Activated T-cell treated with anti-CD3 and anti-CD28 coated beads, Interleukin-2, amount 50 U/mL, for 48 hours (primary cell): Measurements from ENCODE around the gene SDK1.

Experiments
- DNase-seq, 2 experiments: peaks; one replicate each; pipeline ENCODE4 v3.0.0-alpha.2; 2020

The SDK1 gene

GRCh38 chr7:3965794-3966395 lies 664.8 kb downstream of the SDK1 start:
- DNase-seq, result no peak

DNA sequence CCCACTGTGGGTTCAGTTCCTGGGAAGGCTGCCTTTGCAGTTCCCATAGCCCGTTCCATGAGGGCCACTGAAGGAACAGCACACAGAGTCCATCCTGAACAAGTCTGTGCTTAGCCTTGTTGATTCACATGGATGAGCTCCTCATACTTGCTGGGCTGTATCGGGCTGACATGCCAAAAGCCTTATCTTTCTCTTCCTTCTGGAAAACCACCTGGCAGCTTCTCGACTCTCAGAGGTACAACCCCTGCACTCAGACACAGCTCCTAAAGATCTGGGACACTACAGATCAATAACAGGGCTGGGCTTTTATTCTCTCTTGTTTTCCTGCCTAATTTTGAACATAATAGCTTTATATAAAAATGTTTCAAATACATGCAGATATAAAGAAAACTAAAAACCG lies 667.2 kb downstream of the SDK1 start:
- DNase-seq, result no peak

- no peak for DNase-seq
Measured at GRCh38 chr7:3969286-3969685, 668.2 kb downstream of the SDK1 start.

- no peak for DNase-seq
Measured at GRCh38 chr7:3971323-3971722, 670.3 kb downstream of the SDK1 start.

GRCh38 chr7:3973264-3973663 lies 672.2 kb downstream of the SDK1 start:
- no peak for DNase-seq

DNA sequence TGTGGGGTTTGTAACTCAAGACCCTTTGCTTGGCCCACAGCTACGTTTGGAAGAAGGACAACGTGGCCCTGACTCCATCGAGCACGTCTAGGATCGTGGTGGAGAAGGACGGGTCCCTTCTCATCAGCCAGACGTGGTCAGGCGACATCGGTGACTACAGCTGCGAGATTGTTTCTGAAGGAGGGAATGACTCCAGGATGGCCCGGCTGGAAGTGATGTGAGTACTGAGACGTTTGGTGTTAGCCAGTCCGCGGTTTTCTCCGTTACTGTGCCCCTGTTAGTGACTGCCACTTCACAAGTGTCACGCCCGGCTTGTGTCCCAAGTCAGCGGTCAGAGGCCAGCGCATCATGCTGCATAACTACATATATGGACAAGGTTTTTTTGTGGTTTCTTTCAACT lies 673.3 kb downstream of the SDK1 start:
- no peak for DNase-seq

- DNase-seq, result no peak
Measured at GRCh38 chr7:3975371-3975770, 674.3 kb downstream of the SDK1 start.

- DNase-seq, result no peak
Measured at GRCh38 chr7:3977391-3977790, 676.3 kb downstream of the SDK1 start.

DNA sequence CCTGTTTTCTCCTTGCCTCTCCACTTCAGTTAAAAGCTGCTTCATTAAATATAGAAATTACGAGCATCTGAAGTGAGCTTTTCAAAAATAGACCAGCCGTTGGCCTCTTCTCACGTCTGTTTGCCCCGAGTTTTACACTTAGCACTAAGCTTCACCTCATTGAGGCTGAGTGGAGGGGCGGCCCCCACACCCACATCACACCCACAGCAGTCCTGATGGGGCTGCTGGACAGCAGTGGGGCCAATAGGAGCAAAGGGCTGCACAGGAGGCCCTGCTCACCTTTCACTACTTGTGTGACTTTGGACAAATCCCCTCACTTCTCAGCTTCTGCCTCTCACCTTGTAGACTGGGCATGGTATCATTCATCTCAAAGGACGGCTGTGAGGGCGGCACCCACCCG lies 677.8 kb downstream of the SDK1 start:
- no peak for DNase-seq

DNA sequence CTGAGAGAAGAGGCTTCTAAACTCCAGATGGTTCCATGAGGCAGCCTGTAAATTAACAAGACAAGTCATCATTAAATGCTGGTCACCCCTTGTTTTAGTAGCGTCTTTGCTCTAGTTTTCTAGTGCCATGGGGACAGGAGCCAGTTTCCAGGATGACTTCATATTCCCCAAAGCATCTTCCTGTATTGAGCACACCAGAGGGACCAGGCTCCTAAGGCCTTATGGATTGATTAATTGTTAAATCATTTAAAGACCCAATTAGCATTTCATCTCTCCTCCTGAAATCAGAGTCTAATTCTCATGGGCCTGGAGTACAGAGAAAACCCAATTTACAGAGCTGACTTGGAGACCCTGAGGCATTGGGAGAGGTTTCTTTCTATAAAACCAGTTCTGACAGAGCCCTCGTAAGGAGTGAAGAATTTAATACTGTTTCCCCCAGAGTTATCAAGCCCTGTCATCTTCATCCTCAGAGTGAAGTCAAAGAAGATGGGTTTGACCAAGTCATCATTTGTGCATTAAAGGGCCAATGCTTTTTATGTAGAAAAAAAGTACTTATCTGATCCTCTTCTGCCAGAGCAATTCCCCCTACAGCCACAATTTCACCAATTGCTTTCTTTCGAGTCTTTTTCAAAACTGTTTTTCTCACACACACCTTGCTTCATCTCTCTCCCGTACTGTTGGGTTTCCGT lies 678.7 kb downstream of the SDK1 start:
- no peak for DNase-seq

DNA sequence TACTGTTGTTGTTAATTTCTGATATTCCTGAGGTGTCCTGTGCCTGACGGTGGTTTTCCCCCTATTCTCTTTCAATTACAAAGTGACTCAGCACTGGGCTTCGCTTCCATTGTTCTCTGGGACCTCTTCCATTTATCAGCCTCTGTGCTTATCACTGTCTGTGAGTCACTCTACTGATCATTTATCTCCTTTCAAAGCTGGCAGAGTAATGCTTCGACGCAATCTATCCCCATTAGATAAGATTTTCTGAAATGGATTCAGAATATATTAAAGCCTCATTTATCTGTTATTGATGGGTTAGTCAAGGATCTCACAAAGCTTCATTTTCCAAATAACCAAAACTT lies 679.2 kb downstream of the SDK1 start:
- DNase-seq, result no peak

GRCh38 chr7:3981281-3981680 lies 680.2 kb downstream of the SDK1 start:
- no peak for DNase-seq

DNA sequence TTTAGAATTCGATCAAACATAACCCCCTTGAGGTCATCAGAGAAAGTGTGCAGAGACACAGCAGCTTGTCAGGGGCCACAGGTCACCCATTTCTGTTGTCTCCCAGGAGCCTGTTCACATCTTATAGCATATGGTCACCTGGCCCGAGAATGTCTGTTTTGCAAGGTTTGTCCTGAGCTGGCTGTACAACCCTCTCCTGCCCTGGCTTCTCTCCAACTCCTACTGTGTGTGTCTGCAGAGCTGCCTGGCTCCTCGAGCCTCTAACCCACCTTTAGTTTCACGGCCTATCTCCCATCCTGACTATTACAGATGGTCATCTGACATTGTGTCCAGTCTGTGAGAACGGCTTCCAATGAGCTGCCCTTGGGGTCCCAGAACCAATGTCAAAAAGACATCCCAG lies 683.4 kb downstream of the SDK1 start:
- DNase-seq, result no peak

DNA sequence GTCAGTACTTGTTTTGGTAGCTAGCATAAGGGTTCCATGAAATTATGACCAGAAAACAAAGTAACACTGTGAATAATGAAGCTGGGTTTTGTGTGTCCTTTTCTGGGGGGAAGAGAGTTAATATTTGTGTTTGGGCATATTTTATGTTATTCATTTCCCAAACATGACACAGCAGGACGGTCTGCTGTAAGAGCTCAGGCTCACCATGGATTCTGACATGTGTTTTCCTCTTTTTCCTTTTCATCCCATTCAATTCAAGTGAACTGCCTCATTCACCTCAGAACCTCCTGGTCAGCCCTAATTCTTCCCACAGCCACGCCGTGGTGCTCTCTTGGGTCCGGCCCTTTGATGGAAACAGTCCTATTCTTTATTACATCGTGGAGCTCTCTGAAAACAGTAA lies 685.9 kb downstream of the SDK1 start:
- no peak for DNase-seq

- DNase-seq, result no peak
Measured at GRCh38 chr7:3987426-3987927, 686.4 kb downstream of the SDK1 start.

GRCh38 chr7:3989723-3990122 lies 688.7 kb downstream of the SDK1 start:
- no peak for DNase-seq

- DNase-seq, result no peak
Measured at GRCh38 chr7:3991731-3992231, 690.7 kb downstream of the SDK1 start.

- DNase-seq, result no peak
Measured at GRCh38 chr7:3992841-3993240, 691.8 kb downstream of the SDK1 start.

DNA sequence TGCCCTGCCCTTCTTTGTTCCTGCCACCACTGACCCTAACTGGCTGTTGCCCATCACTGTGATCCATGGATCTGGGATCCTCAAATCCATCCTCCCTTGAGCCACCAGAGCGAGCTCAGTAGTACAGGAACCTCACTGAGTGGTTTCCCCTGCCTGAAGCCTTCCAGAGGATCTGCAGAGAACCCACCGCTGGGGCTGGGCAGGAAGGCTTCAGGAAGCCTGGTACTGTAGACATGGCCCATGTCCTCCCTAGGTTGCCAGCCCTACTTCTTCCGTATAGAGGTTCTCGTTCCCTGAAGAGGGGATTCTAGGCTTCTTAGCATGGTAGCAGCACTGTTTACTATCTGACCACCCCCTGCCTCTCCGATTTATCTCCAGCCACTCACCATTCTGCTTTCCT lies 693.7 kb downstream of the SDK1 start:
- no peak for DNase-seq

- DNase-seq, result peak; percentile 28 to 30
Measured at GRCh38 chr7:3995187-3995586, 694.1 kb downstream of the SDK1 start.

DNA sequence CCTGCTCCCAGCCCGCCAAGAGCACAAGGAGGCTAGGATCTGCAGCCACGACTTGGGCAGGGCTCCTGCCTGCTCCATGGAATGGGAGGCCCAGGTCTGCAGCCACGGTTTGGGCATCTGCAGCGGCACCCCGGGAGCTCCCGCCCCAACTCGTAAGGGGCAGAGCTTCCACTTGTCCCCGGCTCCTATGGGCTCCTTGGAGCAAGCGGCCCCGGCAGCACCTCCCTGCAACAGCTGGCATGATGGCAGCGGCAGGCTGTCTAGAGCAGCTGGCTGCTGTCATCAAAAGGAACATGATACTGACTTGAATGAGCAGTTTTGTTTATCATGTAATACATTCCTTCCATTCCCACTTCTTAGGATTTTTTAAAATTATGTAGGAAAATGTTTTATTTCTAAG lies 697.0 kb downstream of the SDK1 start:
- no peak for DNase-seq

DNA sequence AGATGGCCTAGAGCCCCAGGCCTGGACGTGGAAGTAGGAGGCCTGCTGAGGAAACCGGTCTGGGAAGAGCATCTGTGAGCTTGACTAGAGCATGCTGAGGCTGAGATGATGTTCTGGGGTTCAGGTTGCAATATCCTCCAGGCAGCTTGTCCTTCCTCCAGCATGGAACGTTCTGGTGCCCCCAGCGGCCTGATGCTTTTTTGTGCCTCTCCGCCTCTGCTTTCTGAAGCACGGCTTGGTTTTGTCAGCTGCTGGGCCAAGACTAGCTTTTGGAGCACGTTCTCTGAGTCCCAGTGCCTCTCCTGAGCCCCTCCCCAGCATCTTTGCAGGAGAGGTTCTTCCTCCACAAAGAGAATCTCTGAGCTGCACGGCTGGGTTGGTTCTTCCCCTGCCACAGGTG lies 699.1 kb downstream of the SDK1 start:
- DNase-seq, result no peak

- no peak for DNase-seq
Measured at GRCh38 chr7:4000934-4001333, 699.9 kb downstream of the SDK1 start.

- DNase-seq, result no peak
Measured at GRCh38 chr7:4001742-4002141, 700.7 kb downstream of the SDK1 start.

GRCh38 chr7:4003503-4003902 lies 702.5 kb downstream of the SDK1 start:
- no peak for DNase-seq
